ENCODE results near the gene CFAP99. TPM values are rescaled to one million over a fixed set of nuclear protein-coding genes. Genes with fewer than 3 reads are reported as not detected.

The CFAP99 gene
- not detected in 2 replicates for total RNA-seq
- long read RNA-seq: 0 reads

DNA sequence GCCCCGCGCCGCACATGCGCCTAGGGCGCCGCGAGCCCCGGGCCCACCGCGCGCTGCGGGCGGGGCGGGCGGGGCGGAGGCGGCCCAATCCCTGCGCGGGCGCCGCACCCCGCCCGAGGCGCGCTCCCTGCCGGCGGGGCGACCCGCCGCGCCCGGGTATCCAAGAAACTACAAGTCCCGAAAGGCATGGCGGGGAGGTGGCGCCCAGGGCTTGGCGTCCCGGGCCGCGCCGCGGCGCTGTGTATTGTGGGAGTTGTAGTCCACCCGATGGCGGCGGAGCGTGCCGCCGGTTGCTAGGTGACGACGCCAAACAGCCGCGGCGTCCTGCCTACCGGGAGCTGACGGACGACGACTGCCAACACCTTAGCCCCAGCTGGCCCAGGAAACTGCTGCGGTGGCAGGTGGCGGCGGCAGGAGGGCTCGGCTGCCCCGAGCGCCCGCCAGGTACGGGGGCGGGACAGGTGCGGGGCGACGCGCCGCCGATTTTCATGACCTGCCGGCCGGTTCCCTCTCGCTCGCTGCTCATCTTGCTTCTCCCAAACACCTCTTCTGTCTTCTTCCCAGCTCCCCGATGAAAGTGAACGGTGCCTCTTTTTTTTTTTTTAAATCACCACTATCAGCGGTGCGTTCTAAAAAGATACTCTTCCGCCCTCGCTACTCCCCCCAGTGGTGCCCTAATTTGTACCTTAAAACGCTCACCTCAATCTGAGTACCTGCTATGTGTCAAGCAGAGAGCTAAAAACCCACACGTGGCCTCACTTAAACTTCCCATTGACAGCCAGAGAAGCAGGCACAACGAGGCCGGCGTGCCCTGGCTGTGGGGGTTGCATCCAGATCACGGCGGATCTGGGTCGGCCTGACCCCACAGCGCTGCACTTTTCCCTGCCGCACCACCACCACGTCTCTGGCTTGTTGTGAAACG lies at the start of gene CFAP99:
Gene CFAP99 (plus strand): TSS at position 306 of the 922 bp plus-strand sequence.
- Mint-ChIP-seq H3K36me3 (ENCODE audit: unreplicated experiment) (peaks cover 2% of the 10 kb centered on the region), H3K27me3 (ENCODE audit: unreplicated experiment) (peaks cover 64% of the 10 kb centered on the region), H3K4me1 (ENCODE audit: unreplicated experiment) (peaks cover 21% of the 10 kb centered on the region), H3K4me3 (ENCODE audit: unreplicated experiment) (peak within 1 kb of the TSS; percentile 85), H3K9me3 (ENCODE audit: unreplicated experiment) (no peaks in the 10 kb centered on the region), H3K27ac (ENCODE audit: unreplicated experiment) (peak within 1 kb of the TSS; percentile 76)
- peak; percentile 96 for DNase-seq (ENCODE audit: extremely low spot score, unreplicated experiment)
- peak; percentile 7 for TF ChIP-seq CTCF (IDR thresholded peaks at IDR 0.05)

GRCh38 chr4:2370597-2371320 lies 48.0 kb upstream of the CFAP99 start:
- Mint-ChIP-seq H3K27ac (ENCODE audit: unreplicated experiment) (no peak overlapping the region), H3K27me3 (ENCODE audit: unreplicated experiment) (peaks cover 28% of the 10 kb centered on the region), H3K9me3 (ENCODE audit: unreplicated experiment) (peaks cover 8% of the 10 kb centered on the region), H3K4me1 (ENCODE audit: unreplicated experiment) (peaks cover 7% of the 10 kb centered on the region), H3K36me3 (ENCODE audit: unreplicated experiment) (peaks cover 2% of the 10 kb centered on the region), H3K4me3 (ENCODE audit: unreplicated experiment) (no peak overlapping the region)
- DNase-seq (ENCODE audit: extremely low spot score, unreplicated experiment): no peak
- TF ChIP-seq CTCF (IDR thresholded peaks at IDR 0.05): no peak

- Mint-ChIP-seq H3K36me3 (ENCODE audit: unreplicated experiment) (peaks cover 2% of the 10 kb centered on the region), H3K9me3 (ENCODE audit: unreplicated experiment) (peaks cover 8% of the 10 kb centered on the region), H3K4me1 (ENCODE audit: unreplicated experiment) (no peaks in the 10 kb centered on the region), H3K4me3 (ENCODE audit: unreplicated experiment) (no peak overlapping the region), H3K27ac (ENCODE audit: unreplicated experiment) (no peak overlapping the region), H3K27me3 (ENCODE audit: unreplicated experiment) (peaks cover 28% of the 10 kb centered on the region)
- no peak for DNase-seq (ENCODE audit: extremely low spot score, unreplicated experiment)
- no peak for TF ChIP-seq CTCF (IDR thresholded peaks at IDR 0.05)
These were observed 46.8 kb upstream of the CFAP99 start for GRCh38 chr4:2371765-2372487.

- H3K4me1 Mint-ChIP-seq (ENCODE audit: unreplicated experiment): no peaks in the 10 kb centered on the region
- no peak overlapping the region for H3K27ac Mint-ChIP-seq (ENCODE audit: unreplicated experiment)
- peaks cover 2% of the 10 kb centered on the region for H3K36me3 Mint-ChIP-seq (ENCODE audit: unreplicated experiment)
- peaks cover 8% of the 10 kb centered on the region for H3K9me3 Mint-ChIP-seq (ENCODE audit: unreplicated experiment)
- peaks cover 27% of the 10 kb centered on the region for H3K27me3 Mint-ChIP-seq (ENCODE audit: unreplicated experiment)
- H3K4me3 Mint-ChIP-seq (ENCODE audit: unreplicated experiment): no peak overlapping the region
- no peak for DNase-seq (ENCODE audit: extremely low spot score, unreplicated experiment)
- no peak for TF ChIP-seq CTCF (IDR thresholded peaks at IDR 0.05)
These were observed 46.2 kb upstream of the CFAP99 start for GRCh38 chr4:2372488-2373030.

Measured in osteocyte (in vitro differentiated cells).